GM21515 (cell line): ENCODE measurements around the gene PPOX.
A peak's percentile ranks its signal among the peaks of the same experiment; 100 is the strongest.

Experiments
- ATAC-seq: cut with Tn5 transposase; IDR thresholded peaks from one replicate; pipeline ENCODE4 v1.9.1; 2021; ENCODE audit not compliant: unreplicated experiment

The PPOX gene

GRCh38 chr1:161196521-161197451 is 30.6 kb downstream of the PPOX start:
- no peak for ATAC-seq

- no peak for ATAC-seq
Observed at GRCh38 chr1:161197560-161198193, 31.5 kb downstream of the PPOX start.

GRCh38 chr1:161198194-161198896 is 32.1 kb downstream of the PPOX start:
- no peak for ATAC-seq

GRCh38 chr1:161198897-161199431 is 32.7 kb downstream of the PPOX start, which contains the start of gene ADAMTS4:
TSS of gene ADAMTS4 (minus strand) at chr1:161199054. CDS start at chr1:161198627, 427 bp downstream.
- no peak for ATAC-seq

GRCh38 chr1:161199506-161200139 is 33.4 kb downstream of the PPOX start:
- no peak for ATAC-seq

GRCh38 chr1:161200421-161200991 is 34.3 kb downstream of the PPOX start:
- no peak for ATAC-seq

- ATAC-seq, result no peak
Observed at GRCh38 chr1:161200992-161201835, 35.0 kb downstream of the PPOX start.

- ATAC-seq, result peak; percentile 95
Observed at GRCh38 chr1:161201836-161202712, 35.8 kb downstream of the PPOX start, which contains the start of gene NDUFS2. TSS of gene NDUFS2 (plus strand) at chr1:161202367. CDS start at chr1:161202386, 19 bp downstream.

GRCh38 chr1:161206411-161207140 is 40.4 kb downstream of the PPOX start:
- ATAC-seq, result no peak

GRCh38 chr1:161207173-161207572 is 40.9 kb downstream of the PPOX start:
- no peak for ATAC-seq

- ATAC-seq, result no peak
Observed at GRCh38 chr1:161209790-161210409, 43.7 kb downstream of the PPOX start.

- no peak for ATAC-seq
Observed at GRCh38 chr1:161214369-161214768, 48.1 kb downstream of the PPOX start.

- no peak for ATAC-seq
Observed at GRCh38 chr1:161215076-161215475, 48.9 kb downstream of the PPOX start, which contains the start of gene FCER1G. TSS of gene FCER1G (plus strand) at chr1:161215295. CDS start at chr1:161215322, 27 bp downstream.

- peak; percentile 69 for ATAC-seq
Observed at GRCh38 chr1:161216945-161217712, 50.9 kb downstream of the PPOX start.

- ATAC-seq, result no peak
Observed at GRCh38 chr1:161217831-161218230, 51.6 kb downstream of the PPOX start.

GRCh38 chr1:161218301-161219077 is 52.3 kb downstream of the PPOX start:
- no peak for ATAC-seq
